ENCODE data around the gene BABAM2. TPM values are rescaled to one million over a fixed set of nuclear protein-coding genes. Genes with fewer than 3 reads are reported as not detected.

BABAM2 gene
- total RNA-seq, 2 experiments from 2014 or later: 19.7 to 33.2 TPM

DNA sequence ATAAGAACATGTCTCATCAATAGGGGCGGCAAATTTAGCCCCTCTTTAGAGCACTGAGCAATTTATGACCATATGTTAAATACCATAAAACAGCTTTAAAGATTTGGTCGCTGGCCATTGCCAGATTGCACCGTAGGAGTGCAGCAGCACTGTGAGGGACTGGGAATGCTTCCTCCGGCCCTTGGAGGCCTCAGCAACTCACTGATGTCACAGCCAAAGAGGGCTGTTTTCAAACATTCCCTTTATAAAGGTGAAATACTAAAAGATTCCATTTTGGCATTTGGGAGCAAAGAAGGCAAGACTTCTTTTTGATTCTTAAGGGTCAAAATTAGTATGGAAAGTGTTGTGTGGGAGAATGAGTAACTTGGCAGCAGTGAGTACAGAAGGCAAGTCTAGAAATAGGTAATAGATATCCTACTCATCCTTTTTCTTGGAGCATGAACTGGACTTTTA is 63.7 kb downstream of the BABAM2 start:
- H3K4me2 ChIP-seq (ENCODE audit: low read length): no peak overlapping the region

DNA sequence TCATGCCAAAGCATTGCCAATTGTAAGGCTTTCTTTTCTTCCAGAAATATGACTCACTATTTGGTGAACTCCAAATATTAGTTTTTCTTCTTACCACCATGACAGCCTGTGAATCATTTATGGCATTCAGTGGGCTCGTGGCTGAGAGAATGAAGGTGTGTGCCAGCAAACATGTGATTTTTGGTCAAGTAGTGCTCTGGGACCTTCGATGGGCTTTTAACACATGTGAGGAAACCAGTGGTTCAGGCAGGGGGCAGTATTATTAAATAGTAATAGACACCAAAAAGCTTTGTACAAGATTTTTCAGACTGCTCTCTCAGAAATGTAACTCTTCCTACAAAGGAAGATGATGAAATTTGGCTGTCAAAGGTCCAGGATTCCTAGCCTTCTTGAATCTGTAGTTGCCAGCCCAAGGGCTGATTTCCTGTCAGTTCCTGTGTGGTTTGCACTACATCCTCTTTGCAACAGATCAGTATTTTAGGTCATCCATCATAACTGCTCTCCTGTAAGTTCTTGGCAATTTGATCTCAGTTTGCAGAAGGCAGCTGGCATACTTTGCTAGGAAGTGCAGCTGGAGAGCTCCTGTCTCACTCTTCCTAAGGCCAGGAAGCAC is 64.3 kb downstream of the BABAM2 start:
- no peak overlapping the region for H3K27ac ChIP-seq (ENCODE audit: low read depth, low read length, poor library complexity, severe bottlenecking)
- peaks cover 6% of the 10 kb centered on the region for H3K4me1 ChIP-seq (ENCODE audit: insufficient read depth, low read length, poor library complexity, severe bottlenecking)
- intact Hi-C loops (cut with micrococcal nuclease; ENCODE audit: unreplicated experiment): no loop called here
- H3K9me2 ChIP-seq (ENCODE audit: insufficient read depth, low read length): no peaks in the 10 kb centered on the region; the same call in 1 of the 2 replicates
- CTCF ChIA-PET (ENCODE audit: unreplicated experiment): no interaction called here
- no peak overlapping the region for H2AFZ ChIP-seq (ENCODE audit: low read length)
- no peaks in the 10 kb centered on the region for H3K36me3 ChIP-seq (ENCODE audit: insufficient read depth, low read length)
- H3K4me2 ChIP-seq (ENCODE audit: low read length): no peak overlapping the region
- no peak for TF ChIP-seq EZH2phosphoT487 (IDR thresholded peaks at IDR 0.05; ENCODE audit: borderline replicate concordance, low read depth, low read length)
- TF ChIP-seq, protein P1, sequence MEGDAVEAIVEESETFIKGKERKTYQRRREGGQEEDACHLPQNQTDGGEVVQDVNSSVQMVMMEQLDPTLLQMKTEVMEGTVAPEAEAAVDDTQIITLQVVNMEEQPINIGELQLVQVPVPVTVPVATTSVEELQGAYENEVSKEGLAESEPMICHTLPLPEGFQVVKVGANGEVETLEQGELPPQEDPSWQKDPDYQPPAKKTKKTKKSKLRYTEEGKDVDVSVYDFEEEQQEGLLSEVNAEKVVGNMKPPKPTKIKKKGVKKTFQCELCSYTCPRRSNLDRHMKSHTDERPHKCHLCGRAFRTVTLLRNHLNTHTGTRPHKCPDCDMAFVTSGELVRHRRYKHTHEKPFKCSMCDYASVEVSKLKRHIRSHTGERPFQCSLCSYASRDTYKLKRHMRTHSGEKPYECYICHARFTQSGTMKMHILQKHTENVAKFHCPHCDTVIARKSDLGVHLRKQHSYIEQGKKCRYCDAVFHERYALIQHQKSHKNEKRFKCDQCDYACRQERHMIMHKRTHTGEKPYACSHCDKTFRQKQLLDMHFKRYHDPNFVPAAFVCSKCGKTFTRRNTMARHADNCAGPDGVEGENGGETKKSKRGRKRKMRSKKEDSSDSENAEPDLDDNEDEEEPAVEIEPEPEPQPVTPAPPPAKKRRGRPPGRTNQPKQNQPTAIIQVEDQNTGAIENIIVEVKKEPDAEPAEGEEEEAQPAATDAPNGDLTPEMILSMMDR (conservative IDR thresholded peaks at IDR 0.05; ENCODE audit: low read length): 0 out of 2 replicates have a peak, but pooled peaks have one; percentile 29
- no peak overlapping the region for H3K4me3 ChIP-seq (ENCODE audit: low read depth, low read length, poor library complexity, severe bottlenecking)
- H3K9me3 ChIP-seq (ENCODE audit: low read length): no peaks in the 10 kb centered on the region
- DNase-seq (ENCODE audit: low spot score): peak; percentile 1
- no TSS peak for BruUV-seq (replicated peaks)
- H4K20me1 ChIP-seq (ENCODE audit: insufficient read depth, low read length): no peaks in the 10 kb centered on the region
- no peaks in the 10 kb centered on the region for H3K79me2 ChIP-seq (ENCODE audit: insufficient read depth, low read depth, low read length)
- POLR2A ChIA-PET: no interaction called here

More for the DNA sequence above, 63.7 kb downstream of the BABAM2 start:
- peaks cover 6% of the 10 kb centered on the region for H3K4me1 ChIP-seq (ENCODE audit: insufficient read depth, low read length, poor library complexity, severe bottlenecking)
- no peaks in the 10 kb centered on the region; the same call in 1 of the 2 replicates for H3K9me2 ChIP-seq (ENCODE audit: insufficient read depth, low read length)
- H3K36me3 ChIP-seq (ENCODE audit: insufficient read depth, low read length): no peaks in the 10 kb centered on the region
- CTCF ChIA-PET (ENCODE audit: unreplicated experiment): no interaction called here
- BruUV-seq (replicated peaks): no TSS peak
- H4K20me1 ChIP-seq (ENCODE audit: insufficient read depth, low read length): no peaks in the 10 kb centered on the region
- POLR2A ChIA-PET: interaction anchor here (0.7 kb wide), 1 partner anchor 182 kb away, joined by 3 read pairs; no protein-coding TSS in a partner anchor
- TF ChIP-seq, protein P1 (conservative IDR thresholded peaks at IDR 0.05; ENCODE audit: low read length): no peak
- TF ChIP-seq EZH2phosphoT487 (IDR thresholded peaks at IDR 0.05; ENCODE audit: borderline replicate concordance, low read depth, low read length): no peak
- H2AFZ ChIP-seq (ENCODE audit: low read length): no peak overlapping the region
- H3K4me3 ChIP-seq (ENCODE audit: low read depth, low read length, poor library complexity, severe bottlenecking): no peak overlapping the region
- H3K27ac ChIP-seq (ENCODE audit: low read depth, low read length, poor library complexity, severe bottlenecking): no peak overlapping the region
- no peaks in the 10 kb centered on the region for H3K79me2 ChIP-seq (ENCODE audit: insufficient read depth, low read depth, low read length)
- no peaks in the 10 kb centered on the region for H3K9me3 ChIP-seq (ENCODE audit: low read length)
- DNase-seq (ENCODE audit: low spot score): no peak
- intact Hi-C loops (cut with micrococcal nuclease; ENCODE audit: unreplicated experiment): no loop called here
